Uterus (tissue), 4 donors: ENCODE measurements around the gene RGS14. TPM values are rescaled to one million over a fixed set of nuclear protein-coding genes. Genes with fewer than 3 reads are reported as not detected.
A peak's percentile ranks its signal among the peaks of the same experiment; 100 is the strongest.

Experiments used
- DNase-seq, 2 donors: peaks; one replicate each; pipeline ENCODE4 v3.0.0-alpha.2; 2019 to 2020
- H3K27ac ChIP-seq, 2 donors: fragments of 200-600 bp; sonication (generic); 1 replicate in 1 of 2; 2 replicates in 1 of 2; pipeline ENCODE4 v1.5.1; 2016 to 2018
- H3K27me3 ChIP-seq, 2 donors: fragments of 200-600 bp; sonication (generic); one replicate each; pipeline ENCODE4 v1.5.1; 2018 to 2019; ENCODE audit warnings: control low read depth in 1 of 2
- H3K36me3 ChIP-seq, 2 donors: fragments of 200-600 bp; sonication (generic); one replicate each; pipeline ENCODE4 v1.5.1; 2019; ENCODE audit warnings: control low read depth in 1 of 2
- H3K4me1 ChIP-seq, 2 donors: fragments of 200-600 bp; sonication (generic); one replicate each; pipeline ENCODE4 v1.5.1; 2018 to 2019; ENCODE audit warnings: control low read depth in 1 of 2
- H3K4me3 ChIP-seq, 2 donors: fragments of 200-600 bp; sonication (generic); 1 replicate in 1 of 2; 2 replicates in 1 of 2; pipeline ENCODE4 v1.5.1; 2018 to 2019; ENCODE audit warnings: mild to moderate bottlenecking in 1 of 2
- H3K9me3 ChIP-seq, 2 donors: fragments of 200-600 bp; sonication (generic); one replicate each; pipeline ENCODE4 v1.5.1; 2019; ENCODE audit warnings: control low read depth in 1 of 2
- CTCF ChIP-seq, 4 experiments: fragments of 200-600 bp in 2 of 4; fragments of 450-650 bp in 2 of 4; sonication (generic) in 2 of 4; IDR thresholded peaks; one replicate each; pipeline ENCODE4 v1.5.1; 2016 to 2019; ENCODE audit warnings: antibody characterized with exemption in 4 of 4, mild to moderate bottlenecking in 2 of 4, moderate library complexity in 1 of 4
- POLR2A ChIP-seq, 2 donors: fragments of 450-650 bp; IDR thresholded peaks; one replicate each; pipeline ENCODE4 v1.6.1; 2016; ENCODE audit warnings: antibody characterized with exemption in 2 of 2, mild to moderate bottlenecking in 1 of 2, moderate library complexity in 1 of 2
- intact Hi-C: fragments of 100-400 bp; cut with DNase I; formaldehyde crosslinking; loops from one replicate; pipeline ENCODE4 v1.15.1; 2023; ENCODE audit warnings: low total_unique reads
- total RNA-seq, 4 donors: library from RNA; depleted of rRNA in 3 of 4; stranded (reverse); fragments of >200 nt in 3 of 4; gene quantifications; one replicate each; pipeline versions ENCODE4 v1.1.0 to v1.2.4, GENCODE V29; 2014 to 2023
- donor health status: DM: yes; HTN: yes; CAD: no.

RGS14 gene
- total RNA-seq, 4 donors from 2014 or later: 1.5 to 25.6 (median 13.6) TPM

DNA sequence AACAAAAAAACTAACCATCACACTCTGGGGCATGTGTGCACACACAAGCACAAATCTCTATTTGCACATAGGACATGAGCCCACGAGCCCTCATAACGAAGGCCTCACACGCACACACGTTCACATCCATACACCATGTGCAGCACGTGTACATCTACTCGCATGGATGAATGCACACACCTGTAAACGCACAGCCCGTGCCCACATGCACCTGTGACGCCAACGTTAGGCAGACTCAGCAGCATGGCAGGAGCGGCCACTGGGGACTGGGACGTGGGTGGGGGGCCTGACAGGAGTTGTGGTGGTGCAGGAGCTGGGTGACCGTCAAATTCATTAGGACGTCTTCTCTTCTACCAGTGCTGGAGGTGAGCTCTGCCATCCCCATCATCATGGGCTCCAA, 29.7 kb downstream of the RGS14 start:
- no peak overlapping the region for H3K4me3 ChIP-seq
- intact Hi-C loops: loop anchor here (5.0 kb wide), 1 partner anchor 115 kb away; no protein-coding TSS in a partner anchor
- TF ChIP-seq CTCF (IDR thresholded peaks at IDR 0.05): no peak
- TF ChIP-seq POLR2A (IDR thresholded peaks at IDR 0.05): no peak
- no peak for DNase-seq
- no peak overlapping the region for H3K27ac ChIP-seq
- no peaks in the 10 kb centered on the region for H3K36me3 ChIP-seq
- no peaks in the 10 kb centered on the region for H3K9me3 ChIP-seq
- no peaks in the 10 kb centered on the region for H3K4me1 ChIP-seq
- H3K27me3 ChIP-seq: no peaks in the 10 kb centered on the region

DNA sequence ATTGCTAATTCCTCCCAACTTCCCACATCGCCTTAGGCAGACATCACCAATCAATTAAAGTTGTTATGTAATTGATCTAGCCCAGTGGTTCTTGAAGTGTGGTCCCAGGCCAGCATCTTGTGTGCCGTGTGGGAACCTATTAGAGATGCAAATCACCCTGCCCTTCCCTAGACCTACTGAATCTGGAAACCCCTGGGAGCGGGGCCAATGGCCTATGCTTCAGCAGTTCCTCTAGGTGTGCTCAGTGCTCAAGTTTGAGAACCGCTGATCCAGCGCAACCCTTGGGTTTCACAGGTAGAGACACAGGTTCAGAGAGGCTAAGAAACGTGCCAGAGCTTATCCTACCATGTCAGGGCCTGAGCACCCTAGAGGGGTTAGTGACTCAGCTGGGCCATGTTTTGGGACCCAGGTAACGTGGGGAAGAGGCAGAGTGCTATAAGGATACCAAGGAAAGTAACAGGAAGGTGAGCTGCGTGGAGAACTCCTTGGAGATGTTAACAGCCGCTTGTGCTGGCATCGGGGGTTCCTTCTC, 30.9 kb downstream of the RGS14 start:
- H3K4me3 ChIP-seq: no peak overlapping the region
- H3K27me3 ChIP-seq: no peaks in the 10 kb centered on the region
- no peaks in the 10 kb centered on the region for H3K36me3 ChIP-seq
- TF ChIP-seq CTCF (IDR thresholded peaks at IDR 0.05) (no peak), POLR2A (IDR thresholded peaks at IDR 0.05) (no peak)
- H3K27ac ChIP-seq: no peak overlapping the region
- no peaks in the 10 kb centered on the region for H3K9me3 ChIP-seq
- intact Hi-C loops: loop anchor here (5.0 kb wide), 1 partner anchor 114 kb away; no protein-coding TSS in a partner anchor
- H3K4me1 ChIP-seq: no peaks in the 10 kb centered on the region
- DNase-seq: no peak

GRCh38 chr5:177389241-177390169, 31.8 kb downstream of the RGS14 start:
- H3K4me1 ChIP-seq: no peaks in the 10 kb centered on the region
- no peaks in the 10 kb centered on the region for H3K9me3 ChIP-seq
- no peak overlapping the region for H3K4me3 ChIP-seq
- no peak overlapping the region for H3K27ac ChIP-seq
- no peak for DNase-seq
- intact Hi-C loops: loop anchor here (5.0 kb wide), 1 partner anchor 113 kb away; no protein-coding TSS in a partner anchor
- no peak for TF ChIP-seq CTCF (IDR thresholded peaks at IDR 0.05)
- TF ChIP-seq POLR2A (IDR thresholded peaks at IDR 0.05): no peak
- no peaks in the 10 kb centered on the region for H3K36me3 ChIP-seq
- H3K27me3 ChIP-seq: no peaks in the 10 kb centered on the region

DNA sequence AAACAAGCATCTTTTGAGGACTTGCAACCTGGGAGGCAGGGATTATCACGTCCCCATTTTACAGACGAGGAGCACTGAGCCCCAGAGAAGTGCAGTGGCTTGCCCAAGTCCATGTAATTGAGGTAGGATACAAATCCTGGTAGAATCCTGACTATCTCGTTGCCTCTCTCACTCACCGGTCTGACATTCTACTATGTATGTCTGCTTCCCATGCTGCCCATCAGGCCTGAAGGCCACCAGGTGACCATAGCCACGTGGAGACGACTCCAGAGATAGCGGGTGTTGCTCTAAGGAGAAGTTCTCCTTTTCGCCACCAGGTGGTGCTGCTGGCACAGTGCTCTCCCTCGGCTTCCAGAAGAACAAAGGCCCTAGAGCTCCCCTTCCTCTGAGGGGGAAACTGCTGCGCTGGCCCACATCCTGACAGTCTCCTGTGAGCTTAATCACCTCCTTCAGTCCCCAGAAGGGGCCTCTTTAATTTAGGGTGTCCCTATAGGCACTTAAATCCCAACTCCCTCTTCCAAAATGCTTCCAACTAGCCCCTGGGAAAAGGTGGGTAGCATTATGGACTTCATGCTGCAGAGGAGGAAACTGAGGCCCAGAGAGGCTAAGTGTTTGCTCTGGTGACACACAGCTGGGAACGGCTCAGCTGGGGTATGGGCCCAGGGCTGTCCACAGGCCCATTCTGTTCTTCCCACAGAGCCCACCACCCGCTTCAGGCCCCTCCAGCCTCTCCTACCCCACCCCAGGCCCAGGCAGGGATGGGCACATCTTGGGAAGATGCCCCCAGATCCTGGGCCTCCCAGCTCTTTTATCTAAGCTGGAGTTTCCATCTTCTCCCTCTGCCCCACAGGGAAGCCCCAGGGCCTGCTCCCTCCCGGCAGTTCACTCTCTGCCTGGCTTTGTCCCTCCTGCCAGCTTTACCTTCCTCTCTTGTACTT, 32.9 kb downstream of the RGS14 start:
- no peak overlapping the region for H3K4me3 ChIP-seq
- H3K27me3 ChIP-seq: no peaks in the 10 kb centered on the region
- H3K27ac ChIP-seq: no peak overlapping the region
- intact Hi-C loops: no loop called here
- H3K36me3 ChIP-seq: no peaks in the 10 kb centered on the region
- no peaks in the 10 kb centered on the region for H3K9me3 ChIP-seq
- peak; percentile 95 to 97 (median 96) for TF ChIP-seq CTCF (IDR thresholded peaks at IDR 0.05)
- no peak for TF ChIP-seq POLR2A (IDR thresholded peaks at IDR 0.05)
- peak; percentile 80 to 81 for DNase-seq
- H3K4me1 ChIP-seq: no peaks in the 10 kb centered on the region
